HPDE6-E6E7 (cell line): ENCODE measurements around the gene ACCS.
A peak's percentile ranks its signal among the peaks of the same experiment; 100 is the strongest.

Experiments used
- DNase-seq: peaks from one replicate; pipeline ENCODE4 v3.0.0; 2011; ENCODE audit warnings: missing footprints; ENCODE audit errors: extremely low spot score

Gene ACCS

DNA sequence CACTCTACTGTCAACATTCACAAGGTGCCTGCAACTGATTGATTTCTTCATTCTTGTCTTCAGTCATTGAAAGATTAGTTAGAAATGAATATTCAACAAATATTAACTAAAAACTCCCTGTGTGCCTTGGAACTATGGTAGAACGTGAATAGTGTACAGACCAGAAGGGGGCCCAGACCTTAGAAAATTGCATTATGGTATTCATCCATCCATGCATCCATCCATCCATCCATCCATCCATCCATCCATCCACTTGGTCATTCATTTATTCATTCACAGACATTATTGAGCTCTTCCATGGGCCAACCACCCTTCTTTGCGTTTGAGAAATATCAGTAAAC, 28.4 kb upstream of the ACCS start:
- no peak for DNase-seq

GRCh38 chr11:44043157-44043556, 22.9 kb upstream of the ACCS start:
- DNase-seq = no peak

GRCh38 chr11:44046182-44046581, 19.9 kb upstream of the ACCS start:
- no peak for DNase-seq

DNA sequence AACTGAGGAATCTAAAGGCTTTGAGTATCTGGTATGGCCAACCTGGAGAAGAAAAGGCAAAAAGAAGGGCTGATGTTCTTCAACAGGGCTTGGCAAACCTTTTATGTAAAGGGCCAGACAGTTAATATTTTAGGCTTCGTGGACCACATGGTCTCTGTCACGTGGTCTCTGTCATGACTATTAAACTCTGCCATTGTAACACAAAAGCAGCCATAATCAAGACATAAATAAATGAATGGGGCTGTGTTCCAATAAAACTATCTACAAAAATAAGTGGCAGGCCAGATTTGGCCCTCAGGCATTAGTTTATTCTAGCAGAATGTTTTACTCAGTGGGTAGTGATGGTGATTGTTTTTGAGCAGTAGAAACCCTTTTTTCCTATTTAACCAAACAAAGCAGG, 18.8 kb upstream of the ACCS start:
- DNase-seq = no peak

- no peak for DNase-seq
Measured at GRCh38 chr11:44047931-44048431, 18.1 kb upstream of the ACCS start, which contains the start of gene ACCSL. ACCSL (plus strand) TSS chr11:44047981; CDS start chr11:44048037, 56 bp downstream.

DNA sequence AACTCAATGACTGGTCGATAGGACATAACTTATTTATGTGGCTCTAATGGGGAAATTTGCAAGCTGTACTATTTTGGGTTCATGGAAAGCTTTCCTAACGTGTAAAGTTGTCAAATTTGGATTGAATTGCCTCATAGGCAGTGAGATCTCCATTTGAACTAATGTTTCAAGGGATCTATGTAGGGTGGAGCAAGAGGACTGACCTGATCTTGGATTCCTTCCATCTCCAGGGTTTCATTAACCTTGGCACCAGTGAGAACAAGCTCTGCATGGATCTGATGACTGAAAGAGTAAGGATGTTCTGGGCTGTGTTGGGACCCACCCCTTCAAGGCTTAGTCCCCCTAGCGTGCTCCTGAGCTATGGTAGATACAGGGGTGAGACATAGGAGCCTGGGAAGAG, 16.2 kb upstream of the ACCS start:
- DNase-seq = no peak

- DNase-seq = no peak
Measured at GRCh38 chr11:44051171-44051570, 14.9 kb upstream of the ACCS start.

DNA sequence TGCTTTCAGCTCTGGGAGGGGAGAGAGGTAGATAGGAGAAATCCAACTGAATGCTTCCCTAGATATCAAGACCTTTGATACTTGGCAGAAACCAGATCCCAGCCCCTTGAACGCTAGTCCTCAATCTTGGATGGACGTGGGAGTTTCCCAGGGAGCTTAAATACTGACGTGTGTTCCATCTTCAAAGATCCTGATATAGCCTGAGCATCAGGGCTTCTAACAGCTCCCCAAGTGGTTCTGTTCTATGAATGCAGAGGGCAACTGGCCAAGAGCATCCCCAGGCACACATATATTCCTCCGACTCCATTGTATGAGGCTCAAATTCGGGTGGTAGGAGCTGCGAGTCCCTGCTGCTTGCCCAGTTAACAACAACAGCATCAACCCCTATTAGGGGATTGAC, 8.7 kb upstream of the ACCS start:
- DNase-seq = no peak

DNA sequence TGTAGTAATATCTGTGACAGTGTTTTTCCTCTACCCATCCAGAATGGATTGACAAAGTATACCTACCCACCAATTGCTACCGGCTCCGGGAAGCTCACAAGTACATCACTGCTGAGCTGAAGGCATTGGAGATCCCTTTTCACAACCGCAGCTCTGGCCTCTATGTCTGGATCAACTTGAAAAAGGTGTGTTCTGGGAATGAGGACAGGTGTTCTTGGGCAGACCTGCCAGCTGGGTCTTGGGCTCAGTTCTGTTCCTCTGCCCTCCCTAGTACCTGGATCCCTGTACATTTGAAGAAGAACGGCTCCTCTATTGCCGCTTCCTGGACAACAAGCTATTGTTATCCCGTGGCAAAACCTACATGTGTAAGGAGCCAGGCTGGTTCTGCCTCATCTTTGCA, 7.8 kb upstream of the ACCS start:
- DNase-seq = no peak

DNA sequence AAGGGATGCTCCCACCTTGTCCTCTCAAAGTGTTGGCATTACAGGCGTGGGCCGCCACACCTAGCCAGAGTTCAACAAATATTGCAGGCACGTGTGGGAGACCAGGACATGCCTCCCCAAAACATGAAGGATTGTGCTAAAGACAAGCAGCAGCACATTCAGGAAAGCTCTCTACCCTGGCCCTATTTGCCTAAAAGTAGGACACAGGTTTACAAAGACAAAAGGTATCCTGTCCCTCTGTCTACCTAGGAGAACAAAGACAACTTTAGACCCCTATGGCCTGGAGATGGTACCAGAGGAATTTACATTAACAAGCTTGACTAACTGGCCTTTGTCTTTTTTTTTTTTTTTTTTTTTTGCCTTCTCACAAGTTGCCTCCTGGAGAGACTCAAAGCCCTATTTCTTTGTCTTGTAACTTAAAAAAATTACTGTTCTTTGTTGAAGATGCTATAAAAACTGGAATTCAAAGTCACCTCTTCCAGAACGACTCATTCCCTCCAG, 859 bp upstream of the ACCS start:
- DNase-seq = no peak

- peak; percentile 49 for DNase-seq
Measured at GRCh38 chr11:44066732-44067141, 667 bp downstream of the ACCS start.

DNA sequence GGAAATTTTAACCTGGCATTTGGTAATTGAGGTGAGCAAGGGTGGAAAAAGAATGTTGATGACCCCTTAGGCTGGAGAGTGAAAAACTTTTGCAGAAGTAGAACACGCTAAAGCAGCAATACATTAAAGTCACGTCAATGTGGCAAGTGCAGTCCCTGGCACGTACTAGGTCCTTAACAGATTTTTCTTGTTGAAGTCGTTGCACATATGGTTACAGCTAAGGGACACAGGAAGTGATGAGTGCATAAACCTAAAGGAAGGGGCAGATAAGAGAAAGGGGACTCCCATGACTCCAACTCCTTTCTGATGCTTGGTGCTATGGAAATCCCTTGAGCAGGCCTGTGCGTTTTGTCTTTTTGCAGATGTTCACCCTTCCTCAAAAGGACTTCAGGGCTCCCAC, 1.2 kb downstream of the ACCS start:
- no peak for DNase-seq

GRCh38 chr11:44068180-44068579, 2.1 kb downstream of the ACCS start:
- DNase-seq = no peak

DNA sequence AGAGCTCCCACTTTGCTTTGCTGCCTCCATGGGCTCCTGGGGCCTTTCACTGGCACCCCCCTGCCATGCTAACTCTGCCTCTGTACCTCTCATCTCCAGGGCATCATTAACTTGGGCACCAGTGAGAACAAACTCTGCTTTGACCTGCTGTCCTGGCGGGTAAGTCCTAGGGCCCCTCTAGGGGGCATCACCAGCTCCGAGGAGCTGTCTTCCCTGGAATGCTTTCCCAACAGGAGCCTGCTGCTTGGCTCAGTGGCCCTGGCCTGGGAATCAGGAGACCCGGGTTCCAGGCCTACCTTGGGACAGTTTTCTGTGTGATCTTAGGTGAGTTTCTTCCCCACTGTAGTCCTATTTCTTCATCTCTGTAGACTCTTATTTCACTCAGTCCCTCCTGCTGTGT, 5.1 kb downstream of the ACCS start:
- DNase-seq = no peak

DNA sequence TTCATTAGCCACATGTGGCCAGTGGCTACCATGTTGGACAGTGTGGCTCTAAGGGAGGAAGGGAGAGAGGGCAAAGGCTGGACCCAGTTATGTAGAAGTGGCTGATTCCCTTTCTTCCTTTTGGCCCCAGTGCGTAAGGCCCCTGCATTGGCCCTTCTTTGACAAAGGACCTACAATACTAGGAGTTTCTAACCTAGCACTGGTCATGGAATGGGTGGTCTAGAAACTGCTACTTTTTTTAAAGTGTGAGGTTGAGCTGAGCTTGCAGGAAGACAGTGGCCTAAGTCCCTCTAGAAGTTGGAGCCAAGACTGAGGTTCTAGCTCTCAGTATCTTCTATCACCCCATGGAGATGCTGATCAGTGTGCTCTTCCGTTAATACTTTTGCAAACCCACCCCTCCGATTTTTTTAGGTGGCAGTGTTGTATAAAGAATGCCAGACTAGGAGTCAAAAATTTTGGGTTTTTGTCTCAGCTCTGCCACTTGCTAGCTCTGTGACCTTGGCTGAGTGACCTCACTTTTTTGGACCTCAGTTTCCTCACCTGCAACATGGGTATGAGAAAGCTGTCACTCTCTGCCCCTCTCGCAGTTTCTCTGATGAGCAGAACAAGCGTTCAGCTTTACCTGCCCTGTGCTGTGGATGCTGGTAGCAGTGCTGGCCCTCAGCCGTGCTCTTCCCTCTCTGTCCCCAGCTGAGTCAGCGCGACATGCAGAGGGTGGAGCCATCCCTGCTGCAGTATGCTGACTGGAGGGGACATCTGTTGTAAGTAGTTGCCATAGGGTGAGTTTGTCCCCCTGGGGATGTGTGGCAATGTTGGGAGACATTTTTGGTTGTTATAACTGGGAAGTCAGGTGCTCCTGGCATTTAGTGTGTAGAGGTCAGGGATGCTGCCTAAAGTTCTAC, 6.9 kb downstream of the ACCS start:
- no peak for DNase-seq

DNA sequence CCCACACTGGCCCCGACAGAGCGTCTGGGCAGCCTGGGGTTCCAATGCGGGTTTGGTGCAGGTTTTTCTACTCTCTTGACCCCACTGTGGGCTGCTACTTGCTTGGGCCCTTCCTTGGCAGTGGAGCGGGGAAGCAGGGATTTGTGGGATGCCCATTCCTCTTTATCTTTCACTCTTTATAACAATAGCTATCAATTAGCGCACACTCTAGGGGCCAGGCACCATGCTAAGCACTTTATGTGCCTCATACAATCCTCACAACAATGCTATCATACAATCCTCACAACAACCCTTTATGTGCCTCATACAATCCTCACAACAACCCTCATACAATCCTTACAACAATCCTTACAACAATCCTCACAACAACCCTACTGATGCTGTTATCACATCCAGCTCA, 12.7 kb downstream of the ACCS start:
- no peak for DNase-seq

- no peak for DNase-seq
Measured at GRCh38 chr11:44079376-44079775, 13.3 kb downstream of the ACCS start.

DNA sequence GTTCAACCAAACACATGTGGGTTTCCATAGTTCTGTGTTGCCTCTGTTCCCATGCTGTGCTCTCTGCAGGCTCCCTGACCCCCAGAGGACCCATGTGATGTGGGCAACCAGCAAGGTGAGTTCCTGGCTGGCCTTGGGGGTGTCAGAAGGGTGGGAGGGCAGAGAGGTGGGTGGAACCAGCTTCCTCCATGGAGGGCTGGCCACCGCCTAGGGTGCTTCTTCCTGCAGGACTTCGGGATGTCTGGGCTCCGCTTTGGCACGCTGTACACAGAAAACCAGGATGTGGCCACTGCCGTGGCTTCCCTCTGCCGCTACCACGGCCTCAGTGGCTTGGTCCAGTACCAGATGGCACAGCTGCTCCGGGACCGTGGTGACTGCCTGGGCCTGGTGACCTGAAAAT, 14.9 kb downstream of the ACCS start:
- no peak for DNase-seq

DNA sequence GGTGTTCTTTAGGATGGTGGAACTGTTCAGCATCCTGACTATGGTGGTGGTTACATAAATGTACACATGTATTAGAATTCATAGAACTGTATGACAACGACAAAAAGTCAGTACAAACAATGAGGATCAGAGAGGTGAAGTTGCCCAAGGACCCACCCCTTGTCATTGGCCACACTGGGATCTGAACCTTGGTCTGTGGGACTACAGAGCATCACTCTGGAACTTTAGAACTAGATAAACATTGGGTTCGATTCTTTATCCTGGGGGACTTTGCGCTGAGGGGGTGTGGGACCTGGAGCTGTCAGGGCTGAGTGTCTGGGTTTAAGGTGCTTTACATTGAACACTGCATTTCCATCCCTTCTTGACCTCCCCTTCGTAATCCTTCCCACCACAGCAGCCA, 16.6 kb downstream of the ACCS start:
- no peak for DNase-seq

DNA sequence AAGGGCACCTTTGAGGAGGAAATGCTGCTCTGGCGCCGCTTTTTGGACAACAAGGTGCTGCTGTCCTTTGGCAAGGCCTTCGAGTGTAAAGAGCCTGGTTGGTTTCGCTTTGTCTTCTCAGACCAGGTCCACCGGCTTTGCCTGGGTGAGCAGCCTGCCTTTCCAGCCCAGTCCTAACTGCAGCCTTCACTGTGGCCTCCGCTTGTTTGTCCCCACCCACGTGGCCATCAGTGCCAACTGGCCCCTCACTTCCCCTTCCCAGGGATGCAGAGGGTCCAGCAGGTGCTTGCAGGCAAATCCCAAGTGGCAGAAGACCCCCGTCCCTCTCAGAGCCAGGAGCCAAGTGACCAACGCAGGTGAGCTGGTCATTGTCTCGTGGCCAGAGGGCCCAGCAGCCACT, 17.4 kb downstream of the ACCS start:
- no peak for DNase-seq

- DNase-seq = no peak
Measured at GRCh38 chr11:44083906-44084305, 17.8 kb downstream of the ACCS start.

- DNase-seq = no peak
Measured at GRCh38 chr11:44085330-44085729, 19.3 kb downstream of the ACCS start.

DNA sequence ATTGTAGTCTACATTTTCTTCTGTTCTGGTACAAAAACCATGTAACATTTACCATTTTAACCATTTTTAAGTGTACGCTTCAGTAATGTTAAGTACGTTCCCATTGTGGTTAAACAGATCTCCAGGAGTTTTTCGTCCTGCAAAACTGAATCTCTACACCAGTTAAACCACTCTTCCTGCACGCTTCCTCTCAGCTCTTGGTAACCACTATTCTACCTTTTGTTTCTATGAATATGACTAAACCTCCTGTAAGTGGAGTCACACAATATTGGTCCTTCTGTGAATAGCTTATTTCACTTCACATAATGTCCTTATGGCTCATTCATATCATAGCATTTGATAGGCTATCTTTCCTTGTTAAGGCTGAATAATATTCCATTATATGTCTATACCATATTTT, 22.3 kb downstream of the ACCS start:
- DNase-seq = no peak

- DNase-seq = no peak
Measured at GRCh38 chr11:44088871-44089270, 22.8 kb downstream of the ACCS start.
